ENCODE results near the gene RNF141.

The RNF141 gene

GRCh38 chr11:10496296-10496936, 44.6 kb downstream of the RNF141 start:
- in situ Hi-C loops (cut with MboI; ENCODE audit: low sequenced_read_pairs), result no loop called here
- Histone ChIP-seq H3K36me3 (replicated peaks) (no peaks in the 10 kb centered on the region), H3K4me1 (no peaks in the 10 kb centered on the region), H3K4me3 (no peak overlapping the region), H3K27me3 (ENCODE audit: low read depth) (no peaks in the 10 kb centered on the region), H3K9me3 (no peaks in the 10 kb centered on the region)
- no peak for DNase-seq (ENCODE audit: low spot score in 2 of 2)

DNA sequence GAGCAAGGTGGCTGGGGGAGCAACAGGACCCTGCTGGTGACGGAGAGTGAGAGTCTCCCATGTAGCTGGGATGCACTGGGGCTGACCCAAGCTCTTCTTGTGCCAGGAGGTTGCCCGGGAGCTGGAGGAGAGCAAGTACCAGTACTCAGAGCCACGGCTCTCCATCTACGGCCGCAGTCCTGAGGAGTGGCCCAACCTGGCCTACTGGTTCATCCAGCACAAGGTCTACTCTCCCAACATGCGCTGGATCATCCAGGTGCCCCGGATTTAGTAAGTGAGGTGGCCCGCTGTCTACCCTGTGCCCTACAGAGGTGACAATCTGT, 45.6 kb downstream of the RNF141 start:
- Histone ChIP-seq H3K4me1 (no peaks in the 10 kb centered on the region), H3K36me3 (replicated peaks) (no peaks in the 10 kb centered on the region), H3K9me3 (no peaks in the 10 kb centered on the region), H3K27me3 (ENCODE audit: low read depth) (no peaks in the 10 kb centered on the region), H3K4me3 (no peak overlapping the region)
- in situ Hi-C loops (cut with MboI; ENCODE audit: low sequenced_read_pairs), result no loop called here
- peak in 1 of 2 experiments; percentile 2 for DNase-seq (ENCODE audit: low spot score in 2 of 2)

DNA sequence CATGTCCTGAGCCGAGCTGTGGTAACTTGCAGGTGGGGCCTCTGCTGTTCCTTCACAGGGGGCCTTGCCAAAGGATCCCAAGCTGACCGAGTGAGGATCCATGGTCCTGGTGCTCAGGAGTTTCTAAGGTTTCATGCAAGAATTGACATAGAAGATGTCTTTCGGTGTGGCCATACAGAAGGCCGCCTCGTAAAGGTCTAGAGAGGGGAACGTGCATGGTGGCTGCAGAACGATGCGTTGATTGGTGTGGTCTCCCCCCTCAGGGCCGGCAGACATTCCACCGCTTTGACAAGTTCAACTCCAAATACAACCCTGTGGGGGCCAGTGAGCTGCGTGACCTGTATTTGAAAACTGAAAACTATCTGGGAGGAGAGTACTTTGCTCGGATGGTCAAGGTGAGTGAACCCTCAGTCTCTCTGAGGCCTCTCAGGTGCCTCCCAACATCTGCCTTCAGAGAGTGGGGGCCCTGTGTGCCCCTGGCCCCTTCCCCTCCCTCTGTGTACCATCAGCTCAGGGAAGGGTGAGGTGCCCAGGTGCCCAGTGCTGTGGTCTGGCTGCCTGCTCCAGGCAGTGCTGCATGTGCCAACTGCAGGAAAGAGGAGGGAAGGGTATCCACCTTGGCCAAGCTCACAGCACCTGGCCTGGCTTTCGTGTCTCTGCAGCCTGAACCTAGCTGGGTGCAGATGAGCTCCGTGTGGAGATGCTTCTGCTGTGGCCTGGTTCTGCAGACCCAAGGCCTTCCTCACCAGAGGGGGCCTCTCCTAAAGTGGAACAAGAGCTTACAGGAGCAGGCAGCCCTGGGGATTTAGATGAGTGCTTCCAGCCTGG, 46.1 kb downstream of the RNF141 start:
- DNase-seq (ENCODE audit: low spot score in 2 of 2), result peak in 1 of 2 experiments; percentile 3
- Histone ChIP-seq H3K9me3 (no peaks in the 10 kb centered on the region), H3K36me3 (replicated peaks) (no peaks in the 10 kb centered on the region), H3K27me3 (ENCODE audit: low read depth) (no peaks in the 10 kb centered on the region), H3K4me1 (no peaks in the 10 kb centered on the region), H3K4me3 (no peak overlapping the region)
- in situ Hi-C loops (cut with MboI; ENCODE audit: low sequenced_read_pairs), result no loop called here

DNA sequence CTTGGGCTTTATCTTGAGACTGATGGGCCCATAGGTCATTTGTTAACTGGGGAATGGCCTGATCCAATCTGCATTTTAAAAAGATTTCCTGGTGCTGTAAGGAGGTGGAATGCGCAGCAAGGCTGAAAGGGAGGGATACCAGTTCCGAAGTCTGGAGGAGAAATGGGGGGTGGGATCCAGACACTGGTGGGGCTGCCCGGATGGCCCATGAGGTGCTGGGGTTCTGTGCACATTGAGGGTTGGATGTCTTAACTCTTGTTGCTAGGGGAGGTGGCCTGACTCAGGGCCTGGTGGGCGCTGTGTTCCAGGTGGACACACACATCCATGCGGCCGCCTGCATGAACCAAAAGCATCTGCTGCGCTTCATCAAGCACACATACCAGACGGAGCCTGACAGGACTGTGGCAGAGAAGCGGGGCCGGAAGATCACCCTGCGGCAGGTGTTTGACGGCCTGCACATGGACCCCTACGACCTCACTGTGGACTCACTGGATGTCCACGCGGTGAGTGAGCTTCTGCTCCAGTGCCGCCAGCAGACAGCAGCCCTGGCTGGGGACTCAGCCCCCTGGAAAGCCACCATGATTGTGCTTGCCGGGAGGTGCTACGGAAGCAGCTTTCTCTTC, 47.8 kb downstream of the RNF141 start:
- DNase-seq (ENCODE audit: low spot score in 2 of 2), result peak in 1 of 2 experiments; percentile 3
- in situ Hi-C loops (cut with MboI; ENCODE audit: low sequenced_read_pairs), result no loop called here
- no peaks in the 10 kb centered on the region for H3K4me1 ChIP-seq
- H3K36me3 ChIP-seq (replicated peaks), result no peaks in the 10 kb centered on the region
- H3K9me3 ChIP-seq, result no peaks in the 10 kb centered on the region
- no peak overlapping the region for H3K4me3 ChIP-seq
- H3K27me3 ChIP-seq (ENCODE audit: low read depth), result no peaks in the 10 kb centered on the region

GRCh38 chr11:10492084-10492483, 48.9 kb downstream of the RNF141 start:
- no peak overlapping the region for H3K4me3 ChIP-seq
- no peaks in the 10 kb centered on the region for H3K9me3 ChIP-seq
- H3K36me3 ChIP-seq (replicated peaks), result no peaks in the 10 kb centered on the region
- no peak for DNase-seq (ENCODE audit: low spot score in 2 of 2)
- no peaks in the 10 kb centered on the region for H3K27me3 ChIP-seq (ENCODE audit: low read depth)
- in situ Hi-C loops (cut with MboI; ENCODE audit: low sequenced_read_pairs), result no loop called here
- no peaks in the 10 kb centered on the region for H3K4me1 ChIP-seq

- Histone ChIP-seq H3K4me1 (no peaks in the 10 kb centered on the region), H3K4me3 (no peak overlapping the region), H3K36me3 (replicated peaks) (no peaks in the 10 kb centered on the region), H3K27me3 (ENCODE audit: low read depth) (no peaks in the 10 kb centered on the region), H3K9me3 (no peaks in the 10 kb centered on the region)
- in situ Hi-C loops (cut with MboI; ENCODE audit: low sequenced_read_pairs), result no loop called here
- DNase-seq (ENCODE audit: low spot score in 2 of 2), result no peak
Observed at GRCh38 chr11:10490398-10491241, 50.4 kb downstream of the RNF141 start.

- Histone ChIP-seq H3K27me3 (ENCODE audit: low read depth) (no peaks in the 10 kb centered on the region), H3K36me3 (replicated peaks) (no peaks in the 10 kb centered on the region), H3K9me3 (no peaks in the 10 kb centered on the region), H3K4me1 (no peaks in the 10 kb centered on the region), H3K4me3 (no peak overlapping the region)
- in situ Hi-C loops (cut with MboI; ENCODE audit: low sequenced_read_pairs), result no loop called here
- DNase-seq (ENCODE audit: low spot score in 2 of 2), result no peak
Observed at GRCh38 chr11:10490032-10490397, 51.0 kb downstream of the RNF141 start.

DNA sequence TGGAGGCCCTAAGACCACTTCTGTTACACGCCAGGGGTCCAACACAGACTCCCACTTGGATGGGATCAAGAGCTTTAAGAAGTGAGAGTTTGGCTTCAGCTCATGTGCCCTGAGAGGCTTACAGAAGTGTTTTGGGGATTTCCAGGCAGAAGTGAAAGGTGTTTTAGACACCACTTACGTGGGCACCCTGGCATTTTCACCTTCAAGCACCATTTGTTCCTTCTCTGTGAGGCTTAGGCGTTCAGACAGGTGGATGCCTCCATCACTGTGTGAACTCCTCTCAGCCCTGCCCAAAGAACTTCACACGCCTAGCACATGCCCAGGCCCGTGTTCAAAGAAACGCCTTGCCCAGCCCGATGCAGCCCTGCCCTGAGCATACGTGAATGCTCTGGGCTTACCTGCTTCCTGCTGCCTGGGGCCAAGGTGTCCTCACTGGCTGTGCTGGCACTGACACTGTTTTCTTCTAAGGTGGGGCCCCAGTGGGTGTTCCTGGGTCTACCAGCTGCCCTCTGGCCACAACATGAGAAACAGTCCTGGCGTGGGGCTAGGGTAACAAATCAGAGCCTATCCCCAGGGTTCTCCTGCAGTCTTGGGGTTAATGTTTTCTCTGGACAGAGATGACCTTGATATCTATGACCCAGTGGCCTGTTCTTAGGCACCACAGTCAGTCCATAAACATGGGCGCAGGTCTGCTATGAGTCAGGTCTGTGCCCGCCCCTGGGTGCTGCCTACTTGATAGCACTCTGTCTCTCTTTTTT, 51.9 kb downstream of the RNF141 start:
- no peak overlapping the region for H3K4me3 ChIP-seq

DNA sequence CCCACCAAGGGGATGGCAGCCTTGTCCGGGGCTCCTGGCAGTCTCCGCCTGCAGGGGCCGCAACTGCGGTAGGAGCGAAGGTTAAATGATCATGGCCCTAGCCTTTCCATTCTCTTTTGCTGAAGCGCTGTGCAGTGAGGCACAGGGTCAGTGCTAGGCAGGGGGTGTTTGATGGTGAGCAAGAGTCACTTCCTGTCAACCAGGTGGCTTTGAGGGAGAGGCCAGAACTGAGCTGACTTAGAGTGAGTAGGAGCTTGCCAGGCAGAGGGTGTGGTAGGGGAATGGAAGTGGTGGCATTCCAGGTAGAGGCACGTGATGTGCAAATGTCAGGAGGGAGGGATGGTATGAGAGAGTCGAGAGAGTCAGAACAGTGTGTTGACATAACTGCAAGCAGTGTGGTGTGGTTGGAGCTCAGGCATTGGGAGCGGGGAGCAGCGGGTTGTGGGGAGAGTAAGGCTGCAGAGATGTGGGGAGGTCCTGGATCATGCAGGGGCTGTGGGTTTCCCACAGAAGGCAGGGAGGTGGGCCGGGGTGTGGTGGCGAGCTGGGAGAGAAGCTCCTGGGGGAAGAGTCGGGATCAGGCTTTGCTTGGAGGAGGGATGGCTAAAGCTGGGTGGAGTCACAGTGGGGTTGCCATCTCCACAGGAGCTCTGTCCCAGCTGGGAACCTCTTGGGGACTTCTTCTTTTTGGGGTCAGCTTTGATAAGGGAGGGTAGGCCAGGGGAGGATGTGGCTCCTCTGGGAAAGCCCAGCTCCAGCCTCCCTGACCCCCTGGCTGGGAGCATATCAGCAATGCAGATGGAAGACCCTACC, 52.7 kb downstream of the RNF141 start:
- peak in 1 of 2 experiments; percentile 3 for DNase-seq (ENCODE audit: low spot score in 2 of 2)
- Histone ChIP-seq H3K4me3 (no peak overlapping the region), H3K36me3 (replicated peaks) (no peaks in the 10 kb centered on the region), H3K4me1 (no peaks in the 10 kb centered on the region), H3K27me3 (ENCODE audit: low read depth) (no peaks in the 10 kb centered on the region), H3K9me3 (no peaks in the 10 kb centered on the region)
- in situ Hi-C loops (cut with MboI; ENCODE audit: low sequenced_read_pairs), result no loop called here

More for the DNA sequence above, 51.9 kb downstream of the RNF141 start:
- Histone ChIP-seq H3K36me3 (replicated peaks) (no peaks in the 10 kb centered on the region), H3K4me1 (no peaks in the 10 kb centered on the region), H3K27me3 (ENCODE audit: low read depth) (no peaks in the 10 kb centered on the region), H3K9me3 (no peaks in the 10 kb centered on the region)
- no peak for DNase-seq (ENCODE audit: low spot score in 2 of 2)
- in situ Hi-C loops (cut with MboI; ENCODE audit: low sequenced_read_pairs), result no loop called here

DNA sequence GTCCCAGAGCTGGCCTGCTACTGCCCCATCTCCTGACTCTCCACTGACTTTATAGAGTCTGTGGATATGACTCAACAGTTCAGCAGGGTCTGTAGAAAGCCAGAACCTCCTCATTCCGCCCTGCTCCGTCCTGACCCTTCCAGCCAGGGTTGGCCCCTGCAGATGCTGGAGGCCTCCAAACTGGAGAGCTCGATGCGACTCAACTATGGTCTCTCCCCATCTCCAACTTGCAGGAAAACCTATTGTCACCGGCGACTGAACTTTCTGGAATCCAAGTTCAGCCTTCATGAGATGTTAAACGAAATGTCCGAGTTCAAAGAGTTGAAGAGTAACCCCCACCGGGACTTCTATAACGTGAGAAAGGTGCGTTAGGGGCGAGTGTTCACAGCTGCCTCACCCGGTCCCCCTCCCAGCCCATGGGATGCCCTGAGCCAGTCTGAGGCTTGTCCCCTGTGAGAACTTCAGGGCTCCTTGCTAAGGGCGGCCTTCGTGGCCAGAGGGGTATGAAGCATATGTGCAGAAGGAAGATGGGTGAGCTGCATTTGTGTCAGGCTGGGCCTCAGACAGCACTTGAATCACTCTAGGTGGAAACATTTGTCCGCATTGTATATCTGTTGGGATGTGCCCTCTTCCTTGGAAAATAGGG, 53.9 kb downstream of the RNF141 start:
- H3K27me3 ChIP-seq (ENCODE audit: low read depth), result no peaks in the 10 kb centered on the region
- in situ Hi-C loops (cut with MboI; ENCODE audit: low sequenced_read_pairs), result no loop called here

GRCh38 chr11:10486161-10486840, 54.7 kb downstream of the RNF141 start:
- Histone ChIP-seq H3K4me3 (no peak overlapping the region), H3K27me3 (ENCODE audit: low read depth) (no peaks in the 10 kb centered on the region), H3K9me3 (no peaks in the 10 kb centered on the region), H3K4me1 (no peaks in the 10 kb centered on the region), H3K36me3 (replicated peaks) (no peaks in the 10 kb centered on the region)
- DNase-seq (ENCODE audit: low spot score in 2 of 2), result peak in 1 of 2 experiments; percentile 1
- in situ Hi-C loops (cut with MboI; ENCODE audit: low sequenced_read_pairs), result no loop called here

More for the DNA sequence above, 53.9 kb downstream of the RNF141 start:
- Histone ChIP-seq H3K4me3 (no peak overlapping the region), H3K4me1 (no peaks in the 10 kb centered on the region), H3K9me3 (no peaks in the 10 kb centered on the region), H3K36me3 (replicated peaks) (no peaks in the 10 kb centered on the region)
- peak in 1 of 2 experiments; percentile 3 for DNase-seq (ENCODE audit: low spot score in 2 of 2)

- Histone ChIP-seq H3K36me3 (replicated peaks) (no peaks in the 10 kb centered on the region), H3K4me1 (no peaks in the 10 kb centered on the region), H3K4me3 (no peak overlapping the region), H3K9me3 (no peaks in the 10 kb centered on the region), H3K27me3 (ENCODE audit: low read depth) (no peaks in the 10 kb centered on the region)
- DNase-seq (ENCODE audit: low spot score in 2 of 2), result peak in 1 of 2 experiments; percentile 0
- in situ Hi-C loops (cut with MboI; ENCODE audit: low sequenced_read_pairs), result no loop called here
Observed at GRCh38 chr11:10485646-10486045, 55.3 kb downstream of the RNF141 start.

Data from HAP-1 (cell line).